GM23248 (cell line): Measurements from ENCODE around the gene C5orf47. TPM values are rescaled to one million over a fixed set of nuclear protein-coding genes. Genes with fewer than 3 reads are reported as not detected.

Experiments used
- DNase-seq: peaks from one replicate; pipeline ENCODE4 v3.0.0-alpha.2; 2015
- H2AFZ ChIP-seq: fragments of 200-600 bp; sonication (generic); 2 replicates; pipeline ENCODE4 v1.6.1; 2016; ENCODE audit warnings: antibody characterized with exemption
- H3F3A ChIP-seq: fragments of 200-600 bp; sonication (generic); 2 replicates; pipeline ENCODE4 v1.6.1; 2016; ENCODE audit warnings: mild to moderate bottlenecking, antibody characterized with exemption, mixed run types; ENCODE audit not compliant: insufficient read depth
- H3K27ac ChIP-seq: fragments of 200-600 bp; sonication (generic); 2 replicates; pipeline ENCODE4 v1.5.1; 2016; ENCODE audit warnings: mild to moderate bottlenecking
- H3K27me3 ChIP-seq: fragments of 200-600 bp; sonication (generic); replicated peaks from 2 replicates; pipeline ENCODE4 v1.6.1; 2016; ENCODE audit warnings: mild to moderate bottlenecking; ENCODE audit not compliant: insufficient read depth
- H3K36me3 ChIP-seq: fragments of 200-600 bp; sonication (generic); 2 replicates; pipeline ENCODE4 v1.6.1; 2016; ENCODE audit warnings: low read depth, mild to moderate bottlenecking
- H3K4me1 ChIP-seq: fragments of 200-600 bp; sonication (generic); 2 replicates; pipeline ENCODE4 v1.6.1; 2016; ENCODE audit warnings: mild to moderate bottlenecking; ENCODE audit not compliant: insufficient read depth
- H3K4me2 ChIP-seq: fragments of 200-600 bp; sonication (generic); one replicate; pipeline ENCODE4 v1.6.1; 2016; ENCODE audit warnings: mild to moderate bottlenecking; ENCODE audit not compliant: unreplicated experiment
- H3K4me3 ChIP-seq: fragments of 200-600 bp; sonication (generic); 2 replicates; pipeline ENCODE4 v1.5.1; 2016; ENCODE audit warnings: mild to moderate bottlenecking
- H3K79me2 ChIP-seq: fragments of 200-600 bp; sonication (generic); 2 replicates; pipeline ENCODE4 v1.6.1; 2016; ENCODE audit warnings: mild to moderate bottlenecking; ENCODE audit not compliant: insufficient read depth
- H3K9ac ChIP-seq: fragments of 200-600 bp; sonication (generic); 2 replicates; pipeline ENCODE4 v1.6.1; 2016; ENCODE audit warnings: mild to moderate bottlenecking
- H3K9me2 ChIP-seq: fragments of 200-600 bp; sonication (generic); 2 replicates; pipeline ENCODE4 v1.6.1; 2016; ENCODE audit warnings: mixed run types, mild to moderate bottlenecking, moderate library complexity; ENCODE audit not compliant: insufficient read depth
- H3K9me3 ChIP-seq: fragments of 200-600 bp; sonication (generic); one replicate; pipeline ENCODE4 v1.6.1; 2017; ENCODE audit warnings: low read depth
- H4K20me1 ChIP-seq: fragments of 200-600 bp; sonication (generic); 2 replicates; pipeline ENCODE4 v1.6.0; 2016; ENCODE audit not compliant: insufficient read depth
- EZH2 ChIP-seq: fragments of 200-600 bp; sonication (generic); IDR thresholded peaks from 2 replicates; pipeline ENCODE4 v1.6.1; 2018; ENCODE audit warnings: antibody characterized with exemption, mild to moderate bottlenecking; ENCODE audit not compliant: insufficient read depth, poor library complexity, severe bottlenecking
- EZH2phosphoT487 ChIP-seq: fragments of 200-600 bp; sonication (generic); IDR thresholded peaks from 2 replicates; pipeline ENCODE4 v1.6.1; 2018; ENCODE audit warnings: antibody characterized with exemption, moderate library complexity, mild to moderate bottlenecking, low read depth; ENCODE audit not compliant: insufficient read depth
- whole genome bisulfite sequencing, 2 experiments: methylation state at CpG; one replicate each; pipeline ENCODE4 v1.1.6; 2015 to 2017; ENCODE audit warnings: low lambda C conversion rate in 2 of 2, low coverage in 1 of 2; ENCODE audit errors: missing lambda C conversion rate in 2 of 2; 5-methylcytosine and 5-hydroxymethylcytosine counted together
- in situ Hi-C: fragments of 300-500 bp; cut with MboI; formaldehyde crosslinking; loops from 2 replicates; pipeline ENCODE4 v1.15.0; 2020
- polyA plus RNA-seq: library from polyadenylated mRNA; unstranded; fragments of >200 nt; fragmentation: Nextera tagmentation; extraction: Ambion mirVana; gene quantifications from 2 replicates; pipeline ENCODE4 v1.2.1, GENCODE V29; 2016
- total RNA-seq: library from RNA; depleted of rRNA; stranded (reverse); fragments of >200 nt; shearing (Covaris generic); gene quantifications from 2 replicates; pipeline ENCODE4 v1.2.3, GENCODE V29; 2014

Gene C5orf47
- total and polyA plus RNA-seq, 2 experiments from 2014 or later: not detected

DNA sequence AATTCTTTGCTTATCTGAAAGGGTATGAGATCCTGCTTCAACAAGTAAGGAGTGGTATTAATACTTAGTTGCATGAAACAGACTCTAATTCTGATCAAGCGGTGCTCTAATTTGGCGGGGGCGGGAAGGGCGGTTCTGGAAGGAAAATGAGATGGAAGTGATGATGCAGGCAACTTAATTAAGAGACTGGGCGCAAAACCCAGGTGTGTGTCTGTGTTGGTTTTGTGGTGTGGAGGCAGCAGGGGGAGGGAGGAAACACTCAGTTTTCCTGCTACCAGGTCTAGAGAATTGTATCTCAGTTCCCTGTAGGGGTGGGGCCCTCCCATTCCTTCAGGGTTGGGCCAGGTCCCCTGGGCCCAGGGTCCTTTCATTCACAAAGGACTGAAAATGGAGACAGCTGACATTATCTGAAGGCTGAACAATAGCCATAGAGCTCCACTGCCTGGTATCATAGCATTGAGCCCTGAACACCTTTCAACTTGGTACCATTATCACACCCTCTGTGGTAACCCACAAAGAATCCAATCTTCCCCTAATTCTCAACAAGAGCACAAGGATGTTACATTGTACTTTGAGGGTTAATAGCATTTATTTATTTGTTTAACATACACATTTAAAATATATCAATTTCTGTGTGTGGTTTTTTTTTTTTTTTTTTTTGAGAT, 17.2 kb upstream of the C5orf47 start:
- Histone ChIP-seq H3K36me3 (no peaks in the 10 kb centered on the region), H3K79me2 (no peaks in the 10 kb centered on the region), H3K9ac (no peak overlapping the region), H3K27me3 (no peaks in the 10 kb centered on the region), H2AFZ (no peak overlapping the region), H3K9me2 (no peaks in the 10 kb centered on the region), H3F3A (no peaks in the 10 kb centered on the region), H3K9me3 (no peaks in the 10 kb centered on the region), H3K4me2 (no peak overlapping the region), H3K4me3 (no peak overlapping the region), H4K20me1 (no peaks in the 10 kb centered on the region), H3K4me1 (no peaks in the 10 kb centered on the region), H3K27ac (no peak overlapping the region)
- TF ChIP-seq EZH2: no peak
- no peak for TF ChIP-seq EZH2phosphoT487
- WGBS, 2 experiments: 72 to 89% methylated on average over 5 of the region's 5 CpGs
- DNase-seq: no peak
- in situ Hi-C loops: no loop called here

DNA sequence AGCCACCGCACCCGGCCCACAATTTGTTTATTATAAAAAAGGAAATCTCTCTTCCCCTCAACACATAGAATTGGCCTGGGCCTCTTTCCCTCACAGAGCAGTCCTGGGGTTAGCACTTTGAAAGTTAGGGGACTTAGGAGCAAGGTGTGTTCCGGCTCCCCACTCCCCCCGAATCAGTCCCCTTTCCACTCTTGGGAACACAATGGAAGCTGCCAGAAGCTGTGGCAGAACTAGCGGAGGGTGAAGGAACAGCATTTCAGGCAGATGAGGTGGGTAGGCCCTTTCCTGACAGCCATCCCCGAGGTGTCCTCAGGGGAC, 16.4 kb upstream of the C5orf47 start:
- peak overlapping the region; percentile 69; the same call in 1 of the 2 replicates for H3K9ac ChIP-seq
- no peaks in the 10 kb centered on the region for H3K79me2 ChIP-seq
- H3K4me1 ChIP-seq: no peaks in the 10 kb centered on the region
- TF ChIP-seq EZH2phosphoT487 (no peak), EZH2 (no peak)
- H4K20me1 ChIP-seq: no peaks in the 10 kb centered on the region
- H3K9me2 ChIP-seq: no peaks in the 10 kb centered on the region
- H3K27ac ChIP-seq: no peak overlapping the region
- H2AFZ ChIP-seq: peak overlapping the region; percentile 87
- no peaks in the 10 kb centered on the region for H3K9me3 ChIP-seq
- in situ Hi-C loops: no loop called here
- peak overlapping the region; percentile 84 for H3K4me3 ChIP-seq
- H3F3A ChIP-seq: no peaks in the 10 kb centered on the region
- H3K36me3 ChIP-seq: no peaks in the 10 kb centered on the region
- H3K27me3 ChIP-seq: no peaks in the 10 kb centered on the region
- no peak for DNase-seq
- H3K4me2 ChIP-seq: peak overlapping the region; percentile 100
- 54 to 59% methylated on average over 6 of the region's 6 CpGs for WGBS, 2 experiments

DNA sequence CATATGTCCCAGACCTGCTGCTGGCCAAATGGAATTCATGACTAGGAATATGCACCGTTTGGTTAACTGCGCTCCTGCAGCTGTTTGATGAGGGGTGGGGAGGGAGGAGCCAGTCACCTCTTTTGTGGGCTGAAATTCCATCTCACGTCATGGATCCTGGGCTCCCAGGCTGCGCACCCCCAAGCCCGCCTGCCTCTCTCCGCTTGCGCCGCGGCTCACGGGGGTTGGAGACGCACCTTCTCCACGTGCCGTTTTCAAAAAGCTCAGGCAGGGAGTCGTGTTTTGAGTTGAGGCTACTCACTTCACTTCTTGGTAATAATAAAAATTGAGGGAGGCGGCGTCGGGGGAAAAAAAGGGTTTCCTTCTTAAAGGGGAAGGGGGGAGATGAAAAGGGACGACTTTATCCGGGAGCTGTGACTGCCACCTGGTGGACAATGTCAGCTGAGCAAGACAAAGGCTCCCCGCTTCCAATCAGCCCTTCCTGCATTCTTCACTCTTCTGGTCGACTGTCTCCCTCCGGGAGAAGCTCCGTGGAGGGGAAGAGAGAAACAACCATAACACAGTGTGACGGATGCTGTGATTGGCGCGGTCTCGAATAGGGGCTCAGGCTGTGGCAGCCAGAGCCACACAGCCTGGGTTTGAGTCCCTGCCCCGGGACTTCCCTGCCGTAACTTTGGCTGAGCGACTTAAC, 15.9 kb upstream of the C5orf47 start:
- H3K9me2 ChIP-seq: no peaks in the 10 kb centered on the region
- peak; percentile 83 for DNase-seq
- H3K9ac ChIP-seq: peak overlapping the region; percentile 69
- no peak for TF ChIP-seq EZH2
- TF ChIP-seq EZH2phosphoT487: no peak
- H3K27ac ChIP-seq: no peak overlapping the region
- peak overlapping the region; percentile 87 for H2AFZ ChIP-seq
- H3K36me3 ChIP-seq: no peaks in the 10 kb centered on the region
- no peaks in the 10 kb centered on the region for H4K20me1 ChIP-seq
- no peaks in the 10 kb centered on the region for H3F3A ChIP-seq
- H3K27me3 ChIP-seq: no peaks in the 10 kb centered on the region
- peak overlapping the region; percentile 100 for H3K4me2 ChIP-seq
- H3K4me3 ChIP-seq: peak overlapping the region; percentile 84
- no peaks in the 10 kb centered on the region for H3K4me1 ChIP-seq
- in situ Hi-C loops: no loop called here
- no peaks in the 10 kb centered on the region for H3K9me3 ChIP-seq
- H3K79me2 ChIP-seq: no peaks in the 10 kb centered on the region
- WGBS, 2 experiments: 1 to 4% methylated on average over 30 of the region's 30 CpGs

DNA sequence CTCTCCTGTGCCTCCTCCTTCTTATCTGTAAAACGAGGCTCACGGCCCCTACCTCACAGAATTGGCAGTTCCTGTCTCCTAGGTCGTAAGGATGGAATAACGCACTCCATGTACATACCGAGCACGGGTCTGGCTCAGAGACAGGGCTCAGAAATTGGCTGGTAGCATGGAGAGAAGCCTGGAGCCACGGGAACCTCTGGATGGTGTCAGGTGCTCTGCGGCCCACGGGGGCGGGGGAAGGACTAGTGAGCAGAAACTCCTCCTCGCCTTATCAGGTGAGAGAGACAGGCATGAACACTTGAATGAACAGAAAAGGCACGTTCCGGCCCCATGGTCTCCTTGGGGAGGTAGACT, 15.4 kb upstream of the C5orf47 start:
- peak overlapping the region; percentile 87 for H2AFZ ChIP-seq
- H3K4me1 ChIP-seq: no peaks in the 10 kb centered on the region
- in situ Hi-C loops: no loop called here
- TF ChIP-seq EZH2 (no peak), EZH2phosphoT487 (no peak)
- no peaks in the 10 kb centered on the region for H3K79me2 ChIP-seq
- no peaks in the 10 kb centered on the region for H3F3A ChIP-seq
- H3K9ac ChIP-seq: peak overlapping the region; percentile 69
- no peaks in the 10 kb centered on the region for H3K9me3 ChIP-seq
- H4K20me1 ChIP-seq: no peaks in the 10 kb centered on the region
- H3K27ac ChIP-seq: no peak overlapping the region
- peak overlapping the region; percentile 100 for H3K4me2 ChIP-seq
- no peaks in the 10 kb centered on the region for H3K9me2 ChIP-seq
- H3K36me3 ChIP-seq: no peaks in the 10 kb centered on the region
- peak overlapping the region; percentile 84 for H3K4me3 ChIP-seq
- 15 to 17% methylated on average over 13 of the region's 13 CpGs for WGBS, 2 experiments
- peaks cover 3% of the 10 kb centered on the region; the same call in 1 of the 2 replicates for H3K27me3 ChIP-seq
- no peak for DNase-seq
